HepG2 (cell line): Measurements from ENCODE around the gene GP1BA.

Experiments
- JUND ChIP-seq: sonication (generic); formaldehyde crosslinking; IDR thresholded peaks from 2 replicates; pipeline ENCODE4 v1.8.0; 2022; ENCODE audit warnings: mild to moderate bottlenecking, missing genetic modification reagents
- SRF ChIP-seq: IDR thresholded peaks from 2 replicates; pipeline ENCODE4 v1.6.1; 2011; ENCODE audit warnings: mild to moderate bottlenecking, low read depth, low read length, moderate library complexity
- ZFP36 ChIP-seq: fragments of 150-350 bp; IDR thresholded peaks from 2 replicates; pipeline ENCODE4 v1.6.1; 2018; ENCODE audit warnings: borderline replicate concordance, low read length, low read depth; ENCODE audit not compliant: partially characterized antibody
- TF ChIP-seq, protein P1 (sequence below): sonication (generic); formaldehyde crosslinking; IDR thresholded peaks from 2 replicates; pipeline ENCODE4 v1.5.0; 2020; ENCODE audit warnings: mild to moderate bottlenecking, missing genetic modification reagents, moderate library complexity
- TF ChIP-seq, protein P2 (sequence below): IDR thresholded peaks from 2 replicates; pipeline ENCODE4 v1.6.1; 2012; ENCODE audit warnings: inconsistent platforms
- TF ChIP-seq, protein P3 (sequence below): IDR thresholded peaks from 2 replicates; pipeline ENCODE4 v1.6.1; 2018; ENCODE audit warnings: missing genetic modification reagents

DNA sequence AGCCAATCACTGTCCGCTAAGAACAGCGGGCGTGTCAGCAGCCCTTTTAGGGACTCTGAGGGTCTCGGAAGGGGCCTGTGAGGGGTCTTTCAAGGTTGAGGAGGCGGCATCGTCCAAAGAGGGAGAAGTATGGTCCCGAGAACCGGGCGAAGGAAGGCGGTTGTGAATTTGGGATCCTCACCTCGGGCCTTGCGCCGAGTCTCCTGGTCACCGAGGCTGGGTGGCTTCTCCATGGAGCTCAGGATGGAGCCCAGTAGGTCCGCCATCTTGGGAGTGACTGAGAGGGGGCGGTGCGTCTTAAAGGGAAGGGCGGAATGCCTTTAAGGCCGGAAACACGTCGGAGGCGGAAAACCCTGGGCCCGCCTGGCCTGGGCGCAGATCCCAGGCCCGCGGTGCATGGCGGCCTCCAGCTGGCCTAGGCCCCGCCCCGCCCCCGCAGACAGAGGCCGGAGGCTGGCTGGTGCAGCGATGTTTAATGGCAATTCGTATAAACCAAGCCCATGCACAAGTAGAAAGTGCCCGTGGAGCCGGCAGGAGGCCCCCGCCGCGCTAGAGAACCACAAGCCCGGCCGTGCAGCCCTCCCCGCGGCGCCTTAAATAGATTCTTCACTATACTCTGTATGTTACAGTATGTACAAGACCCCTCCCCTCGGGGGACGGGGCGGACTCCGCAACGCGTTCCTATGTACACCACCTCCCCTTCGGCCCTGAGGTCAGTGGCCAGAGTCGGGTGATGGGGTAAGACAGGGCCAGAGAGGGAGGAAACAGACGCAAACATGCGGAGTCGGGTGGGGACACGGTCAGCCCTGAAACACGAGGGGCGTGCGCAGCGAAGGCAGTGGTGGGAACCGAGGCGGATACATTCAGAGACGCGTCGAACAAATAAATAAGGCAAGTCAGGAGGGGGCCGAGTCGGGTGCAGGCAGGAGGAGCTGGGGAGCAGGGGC is 35.7 kb downstream of the GP1BA start, which contains the start of gene SPAG7:
- peak; percentile 95 for TF ChIP-seq SRF
- TF ChIP-seq, protein P1, sequence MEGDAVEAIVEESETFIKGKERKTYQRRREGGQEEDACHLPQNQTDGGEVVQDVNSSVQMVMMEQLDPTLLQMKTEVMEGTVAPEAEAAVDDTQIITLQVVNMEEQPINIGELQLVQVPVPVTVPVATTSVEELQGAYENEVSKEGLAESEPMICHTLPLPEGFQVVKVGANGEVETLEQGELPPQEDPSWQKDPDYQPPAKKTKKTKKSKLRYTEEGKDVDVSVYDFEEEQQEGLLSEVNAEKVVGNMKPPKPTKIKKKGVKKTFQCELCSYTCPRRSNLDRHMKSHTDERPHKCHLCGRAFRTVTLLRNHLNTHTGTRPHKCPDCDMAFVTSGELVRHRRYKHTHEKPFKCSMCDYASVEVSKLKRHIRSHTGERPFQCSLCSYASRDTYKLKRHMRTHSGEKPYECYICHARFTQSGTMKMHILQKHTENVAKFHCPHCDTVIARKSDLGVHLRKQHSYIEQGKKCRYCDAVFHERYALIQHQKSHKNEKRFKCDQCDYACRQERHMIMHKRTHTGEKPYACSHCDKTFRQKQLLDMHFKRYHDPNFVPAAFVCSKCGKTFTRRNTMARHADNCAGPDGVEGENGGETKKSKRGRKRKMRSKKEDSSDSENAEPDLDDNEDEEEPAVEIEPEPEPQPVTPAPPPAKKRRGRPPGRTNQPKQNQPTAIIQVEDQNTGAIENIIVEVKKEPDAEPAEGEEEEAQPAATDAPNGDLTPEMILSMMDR (CRISPR knock-in tag) = 0 out of 2 replicates have a peak, but pooled peaks have one; percentile 26
- TF ChIP-seq, protein P2, sequence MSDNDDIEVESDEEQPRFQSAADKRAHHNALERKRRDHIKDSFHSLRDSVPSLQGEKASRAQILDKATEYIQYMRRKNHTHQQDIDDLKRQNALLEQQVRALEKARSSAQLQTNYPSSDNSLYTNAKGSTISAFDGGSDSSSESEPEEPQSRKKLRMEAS = peak; percentile 80
- TF ChIP-seq, protein P3, sequence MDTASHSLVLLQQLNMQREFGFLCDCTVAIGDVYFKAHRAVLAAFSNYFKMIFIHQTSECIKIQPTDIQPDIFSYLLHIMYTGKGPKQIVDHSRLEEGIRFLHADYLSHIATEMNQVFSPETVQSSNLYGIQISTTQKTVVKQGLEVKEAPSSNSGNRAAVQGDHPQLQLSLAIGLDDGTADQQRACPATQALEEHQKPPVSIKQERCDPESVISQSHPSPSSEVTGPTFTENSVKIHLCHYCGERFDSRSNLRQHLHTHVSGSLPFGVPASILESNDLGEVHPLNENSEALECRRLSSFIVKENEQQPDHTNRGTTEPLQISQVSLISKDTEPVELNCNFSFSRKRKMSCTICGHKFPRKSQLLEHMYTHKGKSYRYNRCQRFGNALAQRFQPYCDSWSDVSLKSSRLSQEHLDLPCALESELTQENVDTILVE = no peak; the same call in 1 of the 2 replicates
- peak; percentile 59; the same call in 1 of the 2 replicates for TF ChIP-seq JUND
- TF ChIP-seq ZFP36 = no peak
